ENCODE results near the gene RPS5.

Gene RPS5

DNA sequence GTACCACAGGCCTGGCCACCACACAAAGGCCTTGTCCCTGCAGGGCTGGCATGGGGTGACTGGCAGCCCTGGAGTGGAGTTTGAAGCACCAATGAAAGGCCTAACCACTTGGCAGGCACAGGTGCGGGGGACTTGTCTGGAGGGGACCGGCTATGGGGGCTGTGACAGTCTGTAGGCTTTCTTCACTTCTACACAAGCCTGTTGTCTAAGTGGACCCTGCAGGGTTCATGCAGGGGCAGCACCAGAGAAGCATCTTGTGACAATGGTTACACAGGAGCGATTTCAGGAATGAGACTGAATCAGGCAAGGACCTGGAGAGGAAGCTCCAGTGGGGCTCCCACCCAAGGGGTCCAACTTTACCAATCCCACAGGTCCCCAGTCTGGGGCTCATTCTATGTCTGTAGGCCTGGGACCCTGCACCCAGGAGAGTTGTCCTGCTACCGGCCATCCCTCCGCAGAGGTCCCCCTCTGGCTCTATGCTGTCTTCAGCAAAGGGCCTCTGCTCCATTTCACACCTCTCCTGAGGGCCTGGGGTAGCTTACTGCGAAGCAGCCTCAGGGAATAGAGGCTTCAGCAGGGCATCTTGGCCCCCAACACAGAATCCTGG lies 4.0 kb upstream of the RPS5 start:
- no peak for TF ChIP-seq EZH2phosphoT487 (IDR thresholded peaks at IDR 0.05; ENCODE audit: low read depth)
- TF ChIP-seq, protein P1, sequence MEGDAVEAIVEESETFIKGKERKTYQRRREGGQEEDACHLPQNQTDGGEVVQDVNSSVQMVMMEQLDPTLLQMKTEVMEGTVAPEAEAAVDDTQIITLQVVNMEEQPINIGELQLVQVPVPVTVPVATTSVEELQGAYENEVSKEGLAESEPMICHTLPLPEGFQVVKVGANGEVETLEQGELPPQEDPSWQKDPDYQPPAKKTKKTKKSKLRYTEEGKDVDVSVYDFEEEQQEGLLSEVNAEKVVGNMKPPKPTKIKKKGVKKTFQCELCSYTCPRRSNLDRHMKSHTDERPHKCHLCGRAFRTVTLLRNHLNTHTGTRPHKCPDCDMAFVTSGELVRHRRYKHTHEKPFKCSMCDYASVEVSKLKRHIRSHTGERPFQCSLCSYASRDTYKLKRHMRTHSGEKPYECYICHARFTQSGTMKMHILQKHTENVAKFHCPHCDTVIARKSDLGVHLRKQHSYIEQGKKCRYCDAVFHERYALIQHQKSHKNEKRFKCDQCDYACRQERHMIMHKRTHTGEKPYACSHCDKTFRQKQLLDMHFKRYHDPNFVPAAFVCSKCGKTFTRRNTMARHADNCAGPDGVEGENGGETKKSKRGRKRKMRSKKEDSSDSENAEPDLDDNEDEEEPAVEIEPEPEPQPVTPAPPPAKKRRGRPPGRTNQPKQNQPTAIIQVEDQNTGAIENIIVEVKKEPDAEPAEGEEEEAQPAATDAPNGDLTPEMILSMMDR (IDR thresholded peaks at IDR 0.05; ENCODE audit: low read depth, low read length): no peak
- H3K9ac ChIP-seq (ENCODE audit: low read length): no peak overlapping the region
- peaks cover 8% of the 10 kb centered on the region for H4K20me1 ChIP-seq (ENCODE audit: insufficient read depth, low read length)
- H3K36me3 ChIP-seq (replicated peaks; ENCODE audit: low read depth, low read length): peaks cover 7% of the 10 kb centered on the region
- no peak overlapping the region for H3K27ac ChIP-seq (ENCODE audit: low read length)
- H3K4me3 ChIP-seq (ENCODE audit: low read length): no peak overlapping the region
- no peak overlapping the region for H3K4me2 ChIP-seq (ENCODE audit: low read length)
- no peaks in the 10 kb centered on the region for H3K9me3 ChIP-seq (ENCODE audit: insufficient read depth, low read length)
- no peaks in the 10 kb centered on the region for H3K27me3 ChIP-seq (ENCODE audit: low read depth, low read length)
- H2AFZ ChIP-seq (ENCODE audit: low read depth, low read length): no peak overlapping the region
- peaks cover 30% of the 10 kb centered on the region for H3K4me1 ChIP-seq (ENCODE audit: low read length)
- peaks cover 47% of the 10 kb centered on the region for H3K79me2 ChIP-seq (ENCODE audit: low read length)

DNA sequence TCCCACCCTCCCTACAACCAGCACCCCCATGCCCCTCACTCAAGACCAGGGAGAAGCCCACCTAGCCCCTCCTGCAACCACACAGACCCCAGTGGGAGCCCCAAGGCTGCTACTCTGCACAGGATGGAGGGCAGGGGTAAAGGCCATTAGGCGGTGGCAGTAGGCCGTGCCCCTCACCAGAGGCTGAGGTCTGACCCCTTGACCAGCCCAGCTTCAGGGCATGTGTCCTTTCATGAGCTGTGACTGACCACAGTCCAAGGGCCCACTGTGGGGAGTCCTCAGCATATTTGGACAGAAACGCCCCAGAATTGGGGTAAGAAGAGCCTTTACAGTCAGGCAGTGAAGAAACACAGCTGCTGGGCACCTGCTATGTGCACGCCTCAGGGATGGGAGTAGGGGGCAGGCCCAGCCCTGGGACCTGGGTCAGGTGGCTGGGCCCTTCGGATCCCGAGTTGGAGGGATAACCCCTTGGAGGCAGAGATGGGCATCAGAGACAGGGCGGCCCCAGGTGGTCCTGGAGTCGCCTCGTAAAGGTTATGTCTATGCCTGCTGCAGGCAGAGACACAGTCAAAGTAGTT lies 1.7 kb upstream of the RPS5 start:
- TF ChIP-seq EZH2phosphoT487 (IDR thresholded peaks at IDR 0.05; ENCODE audit: low read depth): no peak
- TF ChIP-seq, protein P1 (IDR thresholded peaks at IDR 0.05; ENCODE audit: low read depth, low read length): no peak
- Histone ChIP-seq H3K4me3 (ENCODE audit: low read length) (peak overlapping the region; percentile 86), H4K20me1 (ENCODE audit: insufficient read depth, low read length) (peaks cover 19% of the 10 kb centered on the region), H3K4me1 (ENCODE audit: low read length) (peaks cover 32% of the 10 kb centered on the region), H3K4me2 (ENCODE audit: low read length) (peak overlapping the region; percentile 94), H3K9ac (ENCODE audit: low read length) (peak overlapping the region; percentile 95), H3K9me3 (ENCODE audit: insufficient read depth, low read length) (no peaks in the 10 kb centered on the region), H3K79me2 (ENCODE audit: low read length) (peaks cover 61% of the 10 kb centered on the region), H3K36me3 (replicated peaks; ENCODE audit: low read depth, low read length) (peaks cover 18% of the 10 kb centered on the region), H2AFZ (ENCODE audit: low read depth, low read length) (no peak overlapping the region), H3K27me3 (ENCODE audit: low read depth, low read length) (no peaks in the 10 kb centered on the region), H3K27ac (ENCODE audit: low read length) (peak overlapping the region; percentile 90)

DNA sequence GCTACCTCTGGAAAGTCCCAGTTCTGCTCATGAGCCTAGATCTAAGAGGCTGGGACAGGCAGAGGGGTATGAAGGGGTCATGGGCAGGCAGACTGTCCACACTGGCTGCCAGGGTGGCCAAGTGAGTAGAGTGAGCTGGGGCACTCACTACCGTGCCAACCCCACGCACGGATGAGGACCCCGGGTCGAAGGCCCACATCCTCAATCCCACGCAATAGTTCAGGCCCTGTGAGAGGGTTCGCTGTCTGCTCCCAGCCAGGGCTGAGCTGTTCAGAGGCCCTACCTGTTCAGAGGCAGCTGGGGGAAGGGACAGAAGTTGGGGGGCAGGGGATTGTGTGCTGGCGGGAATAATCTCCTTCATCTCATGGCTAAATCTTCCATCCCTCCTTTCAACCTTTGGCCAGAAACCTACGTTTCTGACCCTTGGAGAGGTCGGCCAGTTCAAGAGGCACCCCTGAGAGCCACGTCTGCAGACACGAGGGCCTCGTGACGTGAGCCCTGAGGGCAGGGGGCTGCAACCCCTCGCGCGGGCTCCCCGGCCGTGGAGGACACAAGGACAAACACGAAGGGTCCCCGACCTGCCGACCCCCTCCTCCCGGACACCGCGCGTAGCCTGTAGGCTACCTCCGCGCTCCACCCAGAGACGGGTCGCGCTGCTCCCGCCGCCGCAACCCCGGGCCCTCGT lies 1.0 kb upstream of the RPS5 start:
- H3K9ac ChIP-seq (ENCODE audit: low read length): peak overlapping the region; percentile 95
- H3K27me3 ChIP-seq (ENCODE audit: low read depth, low read length): no peaks in the 10 kb centered on the region
- peaks cover 32% of the 10 kb centered on the region for H3K4me1 ChIP-seq (ENCODE audit: low read length)
- TF ChIP-seq, protein P1 (IDR thresholded peaks at IDR 0.05; ENCODE audit: low read depth, low read length): no peak
- no peak for TF ChIP-seq EZH2phosphoT487 (IDR thresholded peaks at IDR 0.05; ENCODE audit: low read depth)
- H3K9me3 ChIP-seq (ENCODE audit: insufficient read depth, low read length): no peaks in the 10 kb centered on the region
- no peak overlapping the region for H2AFZ ChIP-seq (ENCODE audit: low read depth, low read length)
- H3K4me3 ChIP-seq (ENCODE audit: low read length): peak overlapping the region; percentile 86
- H3K4me2 ChIP-seq (ENCODE audit: low read length): peak overlapping the region; percentile 94
- H3K36me3 ChIP-seq (replicated peaks; ENCODE audit: low read depth, low read length): peaks cover 24% of the 10 kb centered on the region
- H3K79me2 ChIP-seq (ENCODE audit: low read length): peaks cover 67% of the 10 kb centered on the region
- peaks cover 25% of the 10 kb centered on the region for H4K20me1 ChIP-seq (ENCODE audit: insufficient read depth, low read length)
- peak overlapping the region; percentile 90 for H3K27ac ChIP-seq (ENCODE audit: low read length)

Data from OCI-LY3 (cell line).